ENCODE data around the gene ROBO4. TPM values are rescaled to one million over a fixed set of nuclear protein-coding genes. Genes with fewer than 3 reads are reported as not detected.

Gene ROBO4
- total RNA-seq, 2 experiments from 2014 or later = not detected

DNA sequence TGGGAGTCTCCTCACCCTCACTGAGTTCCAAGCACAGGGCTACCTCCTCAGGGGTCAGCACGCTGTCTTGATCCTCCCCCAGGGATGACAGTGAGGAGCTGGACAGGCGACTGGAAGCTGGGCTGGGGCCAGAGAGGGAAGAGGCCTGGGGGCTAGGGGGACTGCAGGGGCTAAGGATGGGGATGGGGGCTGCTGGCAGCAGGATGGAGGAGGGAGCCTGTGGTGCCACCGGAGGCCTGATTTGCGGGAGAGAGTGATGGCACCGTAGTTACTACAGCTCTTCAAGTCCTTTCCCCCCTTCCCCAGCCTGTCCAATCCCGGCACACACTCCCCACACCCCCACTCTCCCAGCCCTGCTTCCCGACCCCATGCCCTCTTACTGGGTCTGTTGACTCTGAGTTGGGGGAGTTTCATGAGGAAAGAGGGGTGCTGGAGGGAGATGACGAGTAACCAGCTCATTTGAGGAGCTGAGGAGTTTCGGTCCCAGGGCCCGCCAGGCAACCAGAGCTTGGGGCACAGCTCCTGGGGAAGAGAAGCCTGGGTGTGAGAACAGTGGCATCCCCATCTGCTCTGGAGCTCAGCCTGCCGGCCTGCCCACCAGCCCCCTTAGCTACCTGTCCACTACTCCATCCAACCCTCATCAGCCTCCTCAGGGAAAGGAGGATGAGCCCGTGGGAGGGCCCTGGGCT is 10.5 kb downstream of the ROBO4 start:
- Mint-ChIP-seq H3K4me3 (no peak overlapping the region), H3K4me1 (no peaks in the 10 kb centered on the region), H3K36me3 (no peaks in the 10 kb centered on the region), H3K9me3 (no peaks in the 10 kb centered on the region), H3K27me3 (no peaks in the 10 kb centered on the region), H3K27ac (no peak overlapping the region)
- DNase-seq = no peak

- H3K27ac Mint-ChIP-seq = peak overlapping the region; percentile 19
- no peaks in the 10 kb centered on the region for H3K36me3 Mint-ChIP-seq
- H3K27me3 Mint-ChIP-seq = no peaks in the 10 kb centered on the region
- no peaks in the 10 kb centered on the region for H3K9me3 Mint-ChIP-seq
- H3K4me3 Mint-ChIP-seq = no peak overlapping the region
- no peak for DNase-seq
- no peaks in the 10 kb centered on the region for H3K4me1 Mint-ChIP-seq
Measured at GRCh38 chr11:124886476-124886875, 11.2 kb downstream of the ROBO4 start.

DNA sequence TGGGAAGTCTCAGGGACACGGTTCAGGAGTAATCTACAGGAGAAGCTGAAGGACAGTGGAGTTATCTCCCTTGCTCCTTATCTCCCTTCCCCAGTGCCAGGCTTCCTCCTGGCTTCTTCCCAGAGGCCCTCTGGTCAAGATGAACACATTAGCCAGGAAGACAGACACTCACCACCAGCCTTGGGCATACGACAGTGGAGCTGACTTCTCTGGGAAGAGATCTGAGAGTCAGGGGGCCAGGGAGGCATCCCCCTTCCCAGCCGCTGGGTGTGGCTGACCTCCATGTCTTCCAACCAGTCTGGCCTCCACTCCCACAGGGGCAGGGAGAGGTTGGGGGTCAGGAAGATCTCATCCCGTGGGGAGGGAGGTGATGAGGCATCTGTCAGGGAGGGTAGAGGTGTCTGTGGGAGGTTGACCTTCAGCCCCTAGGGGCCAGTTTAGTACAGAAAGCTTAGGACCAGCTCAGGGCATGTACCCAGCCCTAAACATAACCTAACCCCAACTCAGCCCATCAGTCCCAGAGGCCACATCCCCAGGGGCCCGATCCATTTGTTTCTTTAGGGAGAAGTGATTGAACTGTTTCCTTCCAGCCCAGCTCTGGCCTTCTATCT is 12.7 kb downstream of the ROBO4 start:
- Mint-ChIP-seq H3K4me1 (peaks cover 3% of the 10 kb centered on the region), H3K4me3 (no peak overlapping the region), H3K9me3 (no peaks in the 10 kb centered on the region), H3K36me3 (no peaks in the 10 kb centered on the region), H3K27ac (no peak overlapping the region), H3K27me3 (no peaks in the 10 kb centered on the region)
- no peak for DNase-seq

- no peaks in the 10 kb centered on the region for H3K27me3 Mint-ChIP-seq
- no peak overlapping the region for H3K4me3 Mint-ChIP-seq
- H3K4me1 Mint-ChIP-seq = peaks cover 4% of the 10 kb centered on the region
- DNase-seq = no peak
- H3K36me3 Mint-ChIP-seq = no peaks in the 10 kb centered on the region
- no peak overlapping the region for H3K27ac Mint-ChIP-seq
- no peaks in the 10 kb centered on the region for H3K9me3 Mint-ChIP-seq
Measured at GRCh38 chr11:124884340-124884739, 13.3 kb downstream of the ROBO4 start.

GRCh38 chr11:124882339-124883071 is 15.2 kb downstream of the ROBO4 start:
- Mint-ChIP-seq H3K36me3 (peaks cover 2% of the 10 kb centered on the region), H3K27me3 (no peaks in the 10 kb centered on the region), H3K4me3 (no peak overlapping the region), H3K9me3 (no peaks in the 10 kb centered on the region), H3K4me1 (peaks cover 15% of the 10 kb centered on the region), H3K27ac (no peak overlapping the region)
- no peak for DNase-seq

- DNase-seq = no peak
- Mint-ChIP-seq H3K9me3 (no peaks in the 10 kb centered on the region), H3K27me3 (no peaks in the 10 kb centered on the region), H3K36me3 (peaks cover 2% of the 10 kb centered on the region), H3K27ac (no peak overlapping the region), H3K4me3 (no peak overlapping the region), H3K4me1 (peaks cover 20% of the 10 kb centered on the region)
Measured at GRCh38 chr11:124880958-124881357, 16.7 kb downstream of the ROBO4 start.

- peaks cover 6% of the 10 kb centered on the region for H3K27me3 Mint-ChIP-seq
- H3K9me3 Mint-ChIP-seq = no peaks in the 10 kb centered on the region
- no peak overlapping the region for H3K4me3 Mint-ChIP-seq
- H3K27ac Mint-ChIP-seq = no peak overlapping the region
- peaks cover 2% of the 10 kb centered on the region for H3K36me3 Mint-ChIP-seq
- peaks cover 20% of the 10 kb centered on the region for H3K4me1 Mint-ChIP-seq
- DNase-seq = no peak
Measured at GRCh38 chr11:124880290-124880611, 17.4 kb downstream of the ROBO4 start.

DNA sequence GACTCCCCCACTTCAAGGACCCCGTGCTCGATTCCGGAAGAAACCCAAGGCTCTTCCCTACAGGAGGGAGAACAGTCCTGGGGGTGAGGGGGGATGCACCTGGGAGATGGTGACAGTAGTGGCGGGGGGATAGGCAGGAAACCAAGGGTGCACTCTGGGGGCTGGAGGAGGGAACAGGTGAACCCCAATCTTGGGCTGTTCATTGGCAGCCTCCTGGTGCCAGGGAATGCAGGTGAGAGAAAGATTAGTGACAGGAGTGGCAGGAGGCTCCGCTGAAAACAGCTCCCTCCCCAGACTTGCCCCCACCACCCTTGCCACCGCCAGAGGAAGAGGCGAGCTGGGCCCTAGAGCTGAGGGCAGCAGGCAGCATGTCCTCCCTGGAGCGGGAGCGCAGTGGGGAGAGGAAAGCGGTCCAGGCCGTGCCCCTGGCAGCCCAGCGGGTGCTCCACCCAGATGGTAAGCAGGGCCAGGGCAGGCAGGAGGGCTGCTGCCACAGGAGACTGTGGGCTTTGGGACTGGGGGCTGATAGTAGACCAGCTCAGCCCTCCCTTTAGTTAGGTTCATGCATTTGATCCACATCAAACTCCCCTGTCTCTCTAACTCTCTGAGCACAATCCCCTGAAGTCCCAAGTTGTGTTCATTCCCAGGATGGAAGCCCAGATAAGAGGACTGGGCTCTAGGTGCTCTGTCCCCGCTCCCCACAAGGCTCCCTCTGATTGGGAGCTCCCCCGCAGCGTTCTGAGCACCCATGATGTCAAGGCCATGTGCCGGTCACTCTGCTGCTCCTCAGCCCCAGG is 18.0 kb downstream of the ROBO4 start:
- H3K27me3 Mint-ChIP-seq = peaks cover 12% of the 10 kb centered on the region
- H3K9me3 Mint-ChIP-seq = no peaks in the 10 kb centered on the region
- peaks cover 2% of the 10 kb centered on the region for H3K36me3 Mint-ChIP-seq
- no peak overlapping the region for H3K4me3 Mint-ChIP-seq
- DNase-seq = no peak
- H3K4me1 Mint-ChIP-seq = peaks cover 20% of the 10 kb centered on the region
- no peak overlapping the region for H3K27ac Mint-ChIP-seq

- peaks cover 20% of the 10 kb centered on the region for H3K4me1 Mint-ChIP-seq
- H3K36me3 Mint-ChIP-seq = peaks cover 2% of the 10 kb centered on the region
- peak overlapping the region; percentile 29 for H3K4me3 Mint-ChIP-seq
- peaks cover 19% of the 10 kb centered on the region for H3K27me3 Mint-ChIP-seq
- DNase-seq = no peak
- H3K27ac Mint-ChIP-seq = peak overlapping the region; percentile 16
- H3K9me3 Mint-ChIP-seq = no peaks in the 10 kb centered on the region
Measured at GRCh38 chr11:124878759-124879492, 18.7 kb downstream of the ROBO4 start.

DNA sequence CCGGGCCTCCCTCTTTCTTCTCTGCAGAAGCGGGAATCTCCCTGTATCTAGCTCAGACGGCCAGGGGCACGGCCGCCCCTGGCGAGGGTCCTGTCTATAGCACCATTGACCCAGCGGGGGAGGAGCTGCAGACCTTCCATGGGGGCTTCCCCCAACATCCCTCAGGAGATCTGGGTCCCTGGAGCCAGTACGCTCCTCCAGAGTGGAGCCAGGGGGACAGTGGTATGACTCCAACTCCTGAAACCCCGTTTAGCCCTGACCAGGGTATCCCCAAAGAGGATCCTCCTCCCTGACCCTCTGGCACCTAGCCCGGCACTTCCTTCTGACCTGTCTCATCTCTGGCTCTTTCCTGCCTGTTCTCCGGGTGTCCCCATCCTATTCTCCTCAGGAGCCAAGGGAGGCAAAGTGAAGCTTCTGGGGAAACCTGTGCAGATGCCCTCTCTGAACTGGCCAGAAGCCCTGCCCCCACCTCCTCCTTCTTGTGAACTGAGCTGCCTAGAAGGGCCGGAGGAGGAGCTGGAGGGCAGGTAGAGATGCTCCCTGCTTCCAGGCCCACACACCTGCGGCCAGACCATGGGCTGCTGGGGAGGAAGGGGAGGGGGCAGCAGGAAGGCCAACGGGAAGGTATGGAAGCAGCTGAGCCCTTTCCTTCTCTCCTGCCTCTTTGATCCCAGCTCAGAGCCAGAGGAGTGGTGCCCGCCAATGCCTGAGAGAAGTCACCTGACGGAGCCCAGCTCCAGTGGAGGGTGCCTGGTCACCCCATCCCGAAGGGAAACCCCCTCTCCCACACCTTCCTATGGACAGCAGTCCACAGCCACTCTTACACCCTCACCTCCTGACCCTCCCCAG is 19.5 kb downstream of the ROBO4 start:
- peaks cover 2% of the 10 kb centered on the region for H3K36me3 Mint-ChIP-seq
- no peak for DNase-seq
- H3K4me3 Mint-ChIP-seq = peak overlapping the region; percentile 86
- H3K9me3 Mint-ChIP-seq = no peaks in the 10 kb centered on the region
- peaks cover 27% of the 10 kb centered on the region for H3K27me3 Mint-ChIP-seq
- H3K4me1 Mint-ChIP-seq = peaks cover 20% of the 10 kb centered on the region
- H3K27ac Mint-ChIP-seq = no peak overlapping the region

DNA sequence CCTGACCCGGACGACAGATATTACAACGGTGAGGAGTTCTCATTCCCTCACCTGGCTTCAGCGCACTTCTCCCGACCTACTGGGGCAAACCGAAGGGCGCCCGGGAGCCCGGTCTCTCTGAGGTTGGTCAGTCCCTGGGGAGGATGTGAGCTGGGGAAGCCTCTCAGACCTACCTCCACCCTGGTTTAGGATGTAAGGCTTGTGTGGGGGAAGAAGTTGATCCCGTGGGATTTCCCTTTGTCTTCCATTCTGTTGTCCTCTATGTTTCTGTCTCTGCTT is 20.1 kb downstream of the ROBO4 start:
- no peak for DNase-seq
- Mint-ChIP-seq H3K4me1 (peaks cover 20% of the 10 kb centered on the region), H3K27ac (peak overlapping the region; percentile 92), H3K9me3 (no peaks in the 10 kb centered on the region), H3K4me3 (peak overlapping the region; percentile 86), H3K27me3 (peaks cover 33% of the 10 kb centered on the region), H3K36me3 (peaks cover 2% of the 10 kb centered on the region)

DNA sequence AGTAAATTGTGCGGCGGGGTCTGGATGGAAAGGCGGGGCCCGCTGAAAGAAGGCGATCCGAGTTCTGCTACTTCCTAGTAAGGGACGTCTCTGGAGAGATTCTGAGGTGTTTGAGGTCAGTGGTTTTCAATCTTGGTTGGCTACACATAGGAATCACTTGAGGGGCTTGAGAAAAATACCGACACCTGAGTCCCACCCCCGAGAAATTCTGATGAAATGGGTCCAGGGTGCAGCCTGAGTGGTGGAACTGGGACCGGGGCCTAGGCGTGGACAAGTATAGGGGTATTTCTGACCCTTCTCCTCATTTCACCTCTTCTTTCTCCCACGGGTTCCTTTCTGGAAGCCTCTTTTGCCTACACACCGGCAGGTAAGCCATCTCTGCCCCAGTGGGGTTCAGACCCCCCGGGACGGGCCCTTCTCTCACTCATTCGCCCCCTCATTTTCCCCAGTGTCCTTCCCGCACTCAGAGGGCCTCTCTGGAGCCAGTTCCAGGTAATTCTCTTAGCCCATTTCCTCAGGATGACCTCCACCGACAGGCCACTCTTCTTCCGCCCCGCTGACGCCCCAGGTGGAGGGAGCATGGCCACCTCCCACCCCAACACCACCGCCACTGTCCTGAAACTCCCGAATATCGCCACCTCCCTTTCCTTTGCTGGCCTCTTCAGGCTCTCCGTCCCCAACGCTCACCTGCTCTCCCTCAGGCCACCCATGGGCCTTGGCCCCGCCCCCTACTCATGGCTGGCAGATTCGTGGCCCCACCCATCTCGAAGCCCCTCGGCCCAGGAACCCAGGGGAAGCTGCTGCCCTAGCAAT is 20.6 kb downstream of the ROBO4 start:
- peaks cover 38% of the 10 kb centered on the region for H3K27me3 Mint-ChIP-seq
- DNase-seq = no peak
- peaks cover 2% of the 10 kb centered on the region for H3K36me3 Mint-ChIP-seq
- H3K4me1 Mint-ChIP-seq = peaks cover 20% of the 10 kb centered on the region
- H3K9me3 Mint-ChIP-seq = no peaks in the 10 kb centered on the region
- peak overlapping the region; percentile 92 for H3K27ac Mint-ChIP-seq
- peak overlapping the region; percentile 86 for H3K4me3 Mint-ChIP-seq

GRCh38 chr11:124875943-124876817 is 21.5 kb downstream of the ROBO4 start:
- peak; percentile 86 for DNase-seq
- Mint-ChIP-seq H3K27me3 (peaks cover 47% of the 10 kb centered on the region), H3K27ac (peak overlapping the region; percentile 92), H3K4me1 (peaks cover 20% of the 10 kb centered on the region), H3K36me3 (peaks cover 2% of the 10 kb centered on the region), H3K9me3 (no peaks in the 10 kb centered on the region), H3K4me3 (peak overlapping the region; percentile 86)

Measured in activated naive CD8-positive, alpha-beta T cell treated with anti-CD3 and anti-CD28 coated beads for 36 hours (primary cell).